MM.1S (cell line): ENCODE data around the gene NFKB2.
A peak's percentile ranks its signal among the peaks of the same experiment; 100 is the strongest.

ENCODE experiments used
- DNase-seq: peaks from one replicate; pipeline ENCODE4 v3.0.0-alpha.2; 2015
- H2AFZ ChIP-seq: fragments of 300-600 bp; sonication (generic); 2 replicates; pipeline ENCODE4 v1.6.0; 2016; ENCODE audit warnings: antibody characterized with exemption, low read length
- H3F3A ChIP-seq: fragments of 300-600 bp; sonication (generic); 2 replicates; pipeline ENCODE4 v1.6.1; 2016; ENCODE audit warnings: mild to moderate bottlenecking, antibody characterized with exemption, low read length, moderate library complexity, mixed read lengths; ENCODE audit not compliant: insufficient read depth
- H3K27ac ChIP-seq: fragments of 300-600 bp; sonication (generic); 2 replicates; pipeline ENCODE4 v1.5.1; 2016; ENCODE audit warnings: mild to moderate bottlenecking, low read length
- H3K27me3 ChIP-seq: fragments of 300-600 bp; sonication (generic); replicated peaks from 2 replicates; pipeline ENCODE4 v1.6.0; 2016; ENCODE audit warnings: low read length; ENCODE audit not compliant: insufficient read depth
- H3K36me3 ChIP-seq: fragments of 300-600 bp; sonication (generic); replicated peaks from 2 replicates; pipeline ENCODE4 v1.6.1; 2016; ENCODE audit warnings: mild to moderate bottlenecking, low read length, mixed read lengths; ENCODE audit not compliant: insufficient read depth
- H3K4me1 ChIP-seq: fragments of 300-600 bp; sonication (generic); 2 replicates; pipeline ENCODE4 v1.6.1; 2016; ENCODE audit warnings: low read length, mixed read lengths
- H3K4me2 ChIP-seq: fragments of 300-600 bp; sonication (generic); 2 replicates; pipeline ENCODE4 v1.6.0; 2016; ENCODE audit warnings: low read depth, low read length
- H3K4me3 ChIP-seq: fragments of 300-600 bp; sonication (generic); 2 replicates; pipeline ENCODE4 v1.5.1; 2016; ENCODE audit warnings: low read length, mixed read lengths
- H3K79me2 ChIP-seq: fragments of 300-600 bp; sonication (generic); 2 replicates; pipeline ENCODE4 v1.6.1; 2016; ENCODE audit warnings: mixed run types, low read length, mixed read lengths
- H3K9ac ChIP-seq: fragments of 300-600 bp; sonication (generic); 2 replicates; pipeline ENCODE4 v1.6.1; 2016; ENCODE audit warnings: low read length, mixed read lengths
- H3K9me2 ChIP-seq: fragments of 300-600 bp; sonication (generic); replicated peaks from 2 replicates; pipeline ENCODE4 v1.6.1; 2016; ENCODE audit warnings: mild to moderate bottlenecking, low read length, mixed read lengths; ENCODE audit not compliant: insufficient read depth
- H3K9me3 ChIP-seq: fragments of 300-600 bp; sonication (generic); replicated peaks from 2 replicates; pipeline ENCODE4 v1.6.1; 2016; ENCODE audit warnings: mild to moderate bottlenecking, low read length, mixed read lengths; ENCODE audit not compliant: insufficient read depth
- H4K20me1 ChIP-seq: fragments of 300-600 bp; sonication (generic); 2 replicates; pipeline ENCODE4 v1.6.1; 2016; ENCODE audit warnings: mild to moderate bottlenecking, low read length, moderate library complexity, mixed read lengths; ENCODE audit not compliant: insufficient read depth
- CTCF ChIP-seq: fragments of 300-600 bp; sonication (generic); IDR thresholded peaks from 2 replicates; pipeline ENCODE4 v1.5.1; 2016; ENCODE audit warnings: antibody characterized with exemption, low read length, mixed read lengths
- EZH2 ChIP-seq: fragments of 300-600 bp; sonication (generic); optimal IDR thresholded peaks from 2 replicates; pipeline ENCODE3; 2017; ENCODE audit warnings: low read depth, mild to moderate bottlenecking, antibody characterized with exemption, low read length, mixed read lengths
- EZH2phosphoT487 ChIP-seq: fragments of 300-600 bp; sonication (generic); IDR thresholded peaks from 2 replicates; pipeline ENCODE4 v1.6.1; 2018; ENCODE audit warnings: antibody characterized with exemption, low read length

NFKB2 gene

GRCh38 chr10:102431452-102432124 is 36.1 kb downstream of the NFKB2 start:
- no peaks in the 10 kb centered on the region for H3K9me2 ChIP-seq
- H3K9ac ChIP-seq = peak overlapping the region; percentile 86
- peaks cover 16% of the 10 kb centered on the region for H3K79me2 ChIP-seq
- no peaks in the 10 kb centered on the region for H3K9me3 ChIP-seq
- TF ChIP-seq CTCF = no peak
- TF ChIP-seq EZH2 = no peak
- TF ChIP-seq EZH2phosphoT487 = no peak
- DNase-seq = peak; percentile 24
- H3K27ac ChIP-seq = peak overlapping the region; percentile 15; the same call in 1 of the 2 replicates
- no peaks in the 10 kb centered on the region for H4K20me1 ChIP-seq
- H2AFZ ChIP-seq = peak overlapping the region; percentile 93
- peaks cover 19% of the 10 kb centered on the region for H3K27me3 ChIP-seq
- peak overlapping the region; percentile 97 for H3K4me3 ChIP-seq
- H3K36me3 ChIP-seq = no peaks in the 10 kb centered on the region
- H3F3A ChIP-seq = peaks cover 10% of the 10 kb centered on the region; the same call in 1 of the 2 replicates
- H3K4me2 ChIP-seq = peak overlapping the region; percentile 79
- peaks cover 11% of the 10 kb centered on the region; the same call in 1 of the 2 replicates for H3K4me1 ChIP-seq

- Histone ChIP-seq H3F3A (peaks cover 10% of the 10 kb centered on the region; the same call in 1 of the 2 replicates), H3K79me2 (peaks cover 16% of the 10 kb centered on the region), H3K9me3 (no peaks in the 10 kb centered on the region), H3K9ac (peak within 1 kb of the TSS; percentile 86), H3K4me3 (peak within 1 kb of the TSS; percentile 97), H3K27me3 (peaks cover 19% of the 10 kb centered on the region), H3K4me1 (peaks cover 11% of the 10 kb centered on the region; the same call in 1 of the 2 replicates), H3K9me2 (no peaks in the 10 kb centered on the region), H3K27ac (peak within 1 kb of the TSS; percentile 15; the same call in 1 of the 2 replicates), H2AFZ (peak within 1 kb of the TSS; percentile 93), H3K36me3 (no peaks in the 10 kb centered on the region), H4K20me1 (no peaks in the 10 kb centered on the region), H3K4me2 (peak within 1 kb of the TSS; percentile 79)
- peak; percentile 96 for DNase-seq
- TF ChIP-seq EZH2 = no peak
- TF ChIP-seq EZH2phosphoT487 = no peak
- no peak for TF ChIP-seq CTCF
Measured at GRCh38 chr10:102432162-102432950, 36.9 kb downstream of the NFKB2 start, which contains the start of gene CUEDC2. Gene CUEDC2 (minus strand): TSS chr10:102432574. CDS start chr10:102425188, 7,386 bp downstream.

- Histone ChIP-seq H4K20me1 (no peaks in the 10 kb centered on the region), H3K4me1 (peaks cover 11% of the 10 kb centered on the region; the same call in 1 of the 2 replicates), H3K9me2 (no peaks in the 10 kb centered on the region), H3F3A (peaks cover 10% of the 10 kb centered on the region; the same call in 1 of the 2 replicates), H3K27ac (no peak overlapping the region), H3K4me2 (peak overlapping the region; percentile 79; the same call in 1 of the 2 replicates), H2AFZ (no peak overlapping the region), H3K4me3 (no peak overlapping the region), H3K36me3 (no peaks in the 10 kb centered on the region), H3K9me3 (no peaks in the 10 kb centered on the region), H3K9ac (no peak overlapping the region), H3K27me3 (peaks cover 19% of the 10 kb centered on the region), H3K79me2 (peaks cover 16% of the 10 kb centered on the region)
- no peak for DNase-seq
- TF ChIP-seq EZH2 (no peak), CTCF (no peak), EZH2phosphoT487 (no peak)
Measured at GRCh38 chr10:102433619-102434046, 38.1 kb downstream of the NFKB2 start.
